HG02938 (cell line): ENCODE measurements around the gene IL2RA.
"Not testable (repeated sequence)": the region's sequence is repeated elsewhere in the genome, so short reads cannot be mapped to it uniquely, and the experiment has no call there.

Experiments used
- ATAC-seq: cut with Tn5 transposase; IDR thresholded peaks from one replicate; pipeline ENCODE4 v1.9.1; 2021; ENCODE audit warnings: mild to moderate bottlenecking, moderate library complexity; ENCODE audit not compliant: unreplicated experiment

IL2RA gene

GRCh38 chr10:6043377-6043776 lies 18.8 kb downstream of the IL2RA start:
- ATAC-seq = not testable (repeated sequence)

- no peak for ATAC-seq
These were observed 22.0 kb downstream of the IL2RA start for GRCh38 chr10:6040205-6040604.

DNA sequence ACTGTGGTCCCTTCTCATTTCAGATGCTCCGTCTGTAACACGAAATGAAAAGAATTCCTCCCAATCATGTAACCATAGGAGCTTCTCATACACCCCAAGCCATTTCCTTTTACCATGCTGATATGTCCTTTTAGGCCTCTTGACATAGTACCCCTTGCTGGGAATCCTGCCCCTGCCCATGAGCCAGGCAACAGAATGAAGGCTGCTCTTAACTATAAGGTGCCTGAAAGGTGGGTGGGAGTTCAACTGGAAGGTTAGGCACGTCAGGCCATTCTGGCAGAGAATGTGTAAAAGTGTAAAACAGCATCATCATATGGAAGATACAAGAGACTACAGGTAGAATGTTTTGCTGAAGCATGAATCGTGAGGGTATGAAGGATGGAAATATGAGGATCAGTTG lies 22.5 kb downstream of the IL2RA start:
- ATAC-seq = no peak

- no peak for ATAC-seq
These were observed 24.0 kb downstream of the IL2RA start for GRCh38 chr10:6038071-6038631.

- no peak for ATAC-seq
These were observed 24.7 kb downstream of the IL2RA start for GRCh38 chr10:6037422-6037821.

DNA sequence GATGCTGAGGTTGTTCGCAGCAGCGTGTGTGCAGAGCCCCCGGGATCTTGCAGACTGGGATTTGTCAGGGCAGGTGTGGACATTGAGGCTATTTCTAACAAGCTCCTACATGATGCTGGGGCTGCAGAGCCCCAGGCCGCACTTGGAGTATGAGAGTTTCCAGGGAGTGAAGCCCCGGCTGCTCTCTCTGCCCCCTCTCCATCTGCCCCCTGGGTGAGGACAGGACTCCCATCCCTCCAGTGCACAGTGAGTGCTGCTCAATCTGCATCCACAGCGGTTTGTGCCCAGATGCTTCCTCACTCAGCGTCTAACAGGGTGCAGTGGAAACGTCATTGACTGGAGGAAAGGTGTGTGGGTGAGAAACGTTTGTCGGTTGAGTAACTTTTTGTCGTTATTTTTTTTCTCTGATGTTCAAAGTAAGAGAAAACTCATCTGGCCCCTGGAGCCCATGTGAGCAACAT lies 25.3 kb downstream of the IL2RA start:
- ATAC-seq = no peak

DNA sequence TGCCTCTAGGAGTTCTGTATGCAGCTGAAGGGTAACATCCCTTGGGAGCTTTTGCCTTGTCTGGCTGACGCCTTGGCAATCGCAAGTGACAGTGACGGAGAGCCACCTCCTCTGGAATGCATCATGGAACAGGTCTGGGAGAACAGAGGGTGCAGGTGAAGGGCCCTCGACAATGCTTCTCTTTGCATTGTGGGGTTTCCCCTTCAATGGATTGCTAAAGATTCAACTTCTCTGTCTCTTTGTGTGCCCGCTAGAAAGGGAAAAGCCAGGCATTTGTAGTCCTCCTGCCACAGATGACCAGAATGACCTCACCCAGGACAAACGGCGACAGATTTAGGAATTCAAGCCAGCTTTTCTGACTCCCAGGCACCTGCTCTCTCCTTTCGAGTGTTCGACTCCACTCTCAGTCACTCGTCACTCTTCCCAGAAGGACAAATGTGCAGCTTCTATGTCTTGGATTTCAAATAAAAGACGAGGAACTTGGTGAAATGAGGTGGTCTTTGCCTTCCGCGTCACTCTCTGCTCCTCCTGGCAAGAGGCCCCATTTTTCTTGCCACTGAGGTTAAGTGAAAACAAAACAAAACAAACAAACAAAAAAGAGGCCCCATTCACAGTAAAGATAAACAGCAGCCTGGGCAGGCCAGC lies 26.1 kb downstream of the IL2RA start:
- ATAC-seq = no peak

DNA sequence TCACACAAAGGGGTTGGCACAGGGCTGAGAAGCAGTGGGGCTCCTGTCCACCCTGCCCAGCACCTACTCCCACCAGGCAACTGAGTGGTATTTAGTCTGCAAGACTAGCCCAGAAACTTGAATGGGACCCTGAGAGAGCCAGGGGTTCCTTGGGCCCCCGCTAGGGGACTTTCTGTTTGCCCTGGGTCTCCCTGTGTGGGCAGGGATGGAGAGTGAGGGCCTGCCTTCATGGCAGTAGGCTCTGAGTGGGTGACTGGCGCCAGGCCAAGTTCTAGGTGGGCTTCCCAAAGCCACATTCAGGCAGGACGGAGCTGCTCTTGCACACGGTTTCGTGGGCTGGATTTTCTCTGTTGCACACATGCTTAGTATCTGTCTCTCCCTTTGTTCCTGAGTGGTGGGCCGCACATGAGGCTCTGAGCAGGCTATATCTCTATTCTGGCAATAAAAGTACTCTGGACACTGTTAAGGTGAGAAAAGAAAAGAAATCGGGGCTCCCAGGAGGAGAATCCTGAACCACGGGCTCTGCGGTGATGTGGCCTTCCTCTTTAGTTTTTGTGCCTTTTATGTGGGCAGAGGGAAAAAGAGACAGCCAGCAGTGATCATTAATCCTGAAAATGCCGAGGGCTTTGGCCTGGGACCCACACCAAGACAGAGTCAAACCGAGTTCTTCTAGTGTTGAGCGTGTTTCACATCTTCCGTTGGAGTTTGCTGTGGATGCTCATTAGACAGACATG lies 26.9 kb downstream of the IL2RA start:
- no peak for ATAC-seq

GRCh38 chr10:6034371-6034770 lies 27.8 kb downstream of the IL2RA start:
- no peak for ATAC-seq

DNA sequence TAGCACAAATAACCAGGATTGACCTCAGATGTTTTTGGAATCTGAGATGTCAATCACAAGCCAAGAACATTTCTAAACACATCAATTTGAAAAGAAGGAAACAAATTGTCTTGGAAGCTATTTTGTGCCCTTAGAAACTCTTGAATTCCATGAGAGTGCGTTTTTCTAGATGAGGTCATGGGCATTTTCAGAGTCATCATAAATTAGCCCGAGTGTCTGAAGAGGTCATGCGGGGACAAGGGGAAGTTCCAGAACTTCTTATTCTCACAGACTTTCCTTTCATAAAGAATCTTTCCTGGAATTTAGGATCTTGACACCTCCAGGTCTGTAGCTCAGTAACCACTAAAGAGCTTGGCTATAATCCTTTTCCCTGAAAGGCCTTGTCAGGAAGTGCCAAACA lies 28.2 kb downstream of the IL2RA start:
- ATAC-seq = no peak

DNA sequence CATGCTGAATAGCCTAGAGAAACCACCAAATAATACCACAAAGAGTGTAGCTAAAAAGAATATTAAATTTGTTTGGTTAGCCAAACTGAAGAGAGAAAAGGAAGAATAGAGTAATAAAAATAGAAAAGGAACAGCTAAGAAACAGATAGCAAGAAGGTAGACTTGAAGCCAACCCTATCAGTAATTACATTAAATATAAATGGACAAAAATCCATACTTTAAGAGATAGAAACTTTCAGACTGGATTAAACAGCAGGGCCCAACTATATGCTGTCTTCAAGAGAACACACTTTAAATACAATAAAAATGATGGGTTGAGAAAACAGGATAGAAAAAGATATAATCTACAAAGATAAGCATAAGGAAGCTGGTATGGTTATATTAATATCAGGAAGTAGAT lies 31.2 kb downstream of the IL2RA start:
- ATAC-seq = no peak

DNA sequence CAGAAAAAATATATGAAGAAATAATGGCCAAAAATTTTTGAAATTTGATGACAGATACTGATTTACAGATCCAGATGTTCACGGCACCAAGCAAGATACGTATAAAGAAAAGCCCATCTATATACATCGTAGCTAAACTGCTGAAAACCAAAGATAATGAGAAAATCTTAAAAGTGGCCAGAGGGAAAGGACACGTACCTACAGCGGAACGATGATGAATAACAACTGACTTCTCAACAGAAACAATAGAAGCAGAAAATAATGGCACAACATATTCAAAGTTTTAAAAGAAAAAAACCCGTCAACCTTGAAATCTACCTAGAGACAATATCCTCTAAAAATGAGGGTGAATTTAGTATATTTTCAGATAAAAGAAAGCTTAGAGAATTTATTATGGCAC lies 31.9 kb downstream of the IL2RA start:
- ATAC-seq = no peak

DNA sequence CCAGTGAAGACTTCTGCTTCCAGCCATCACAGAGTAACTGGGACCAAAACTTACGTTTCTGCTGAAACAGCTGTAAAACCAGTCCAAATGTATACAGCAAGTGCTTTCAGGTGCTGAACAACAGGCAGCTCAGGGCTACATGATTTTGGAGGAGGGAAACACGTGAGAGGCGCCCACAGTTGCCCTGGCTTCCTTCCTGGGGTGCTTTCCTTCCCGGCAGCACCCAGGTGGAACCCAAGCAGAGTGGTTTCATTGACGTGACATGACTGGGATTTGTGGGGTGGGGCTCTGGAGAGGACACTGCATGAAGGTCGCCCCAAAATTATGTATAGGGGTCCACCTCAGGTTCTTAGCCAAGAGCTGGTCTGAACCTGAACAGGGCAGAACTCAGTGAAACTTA lies 34.2 kb downstream of the IL2RA start:
- ATAC-seq = no peak

DNA sequence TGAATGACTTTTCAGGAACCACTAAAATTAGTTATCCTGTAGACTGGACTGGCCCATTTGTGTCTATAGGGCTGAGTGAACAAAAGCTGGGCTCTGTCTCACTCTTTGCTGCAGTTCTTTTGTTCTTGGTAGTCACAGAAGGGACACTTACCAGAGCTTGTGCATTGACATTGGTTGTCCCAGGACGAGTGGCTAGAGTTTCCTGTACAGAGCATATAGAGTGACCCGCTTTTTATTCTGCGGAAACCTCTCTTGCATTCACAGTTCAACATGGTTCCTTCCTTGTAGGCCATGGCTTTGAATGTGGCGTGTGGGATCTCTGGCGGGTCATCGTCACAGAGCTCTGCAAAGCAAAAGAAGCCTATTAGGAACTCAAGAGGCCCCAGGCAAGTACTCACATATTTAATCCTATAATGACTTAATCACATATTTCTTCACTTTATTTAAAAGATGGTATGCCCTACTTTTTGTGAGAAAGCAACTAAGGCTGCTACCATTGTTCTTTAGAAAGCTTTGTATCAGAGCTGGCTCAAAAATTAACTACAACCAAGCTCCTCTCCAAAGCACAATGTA lies 36.4 kb downstream of the IL2RA start:
- no peak for ATAC-seq

DNA sequence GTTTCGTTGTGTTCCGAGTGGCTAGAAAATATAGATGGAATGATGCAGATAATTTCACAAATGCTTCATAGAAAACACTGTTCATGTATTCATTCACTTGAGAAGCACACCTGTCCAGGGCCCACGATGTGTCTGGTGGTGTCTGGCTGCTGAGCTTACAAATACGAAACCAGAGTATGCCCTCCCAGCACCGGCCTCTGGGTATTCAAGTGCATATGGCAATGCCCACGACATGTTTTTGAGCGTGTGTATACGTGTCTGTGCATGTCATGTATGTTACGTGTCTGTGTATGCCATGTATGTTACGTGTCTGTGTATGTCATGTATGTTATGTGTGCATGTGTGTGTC lies 37.9 kb downstream of the IL2RA start:
- ATAC-seq = no peak

DNA sequence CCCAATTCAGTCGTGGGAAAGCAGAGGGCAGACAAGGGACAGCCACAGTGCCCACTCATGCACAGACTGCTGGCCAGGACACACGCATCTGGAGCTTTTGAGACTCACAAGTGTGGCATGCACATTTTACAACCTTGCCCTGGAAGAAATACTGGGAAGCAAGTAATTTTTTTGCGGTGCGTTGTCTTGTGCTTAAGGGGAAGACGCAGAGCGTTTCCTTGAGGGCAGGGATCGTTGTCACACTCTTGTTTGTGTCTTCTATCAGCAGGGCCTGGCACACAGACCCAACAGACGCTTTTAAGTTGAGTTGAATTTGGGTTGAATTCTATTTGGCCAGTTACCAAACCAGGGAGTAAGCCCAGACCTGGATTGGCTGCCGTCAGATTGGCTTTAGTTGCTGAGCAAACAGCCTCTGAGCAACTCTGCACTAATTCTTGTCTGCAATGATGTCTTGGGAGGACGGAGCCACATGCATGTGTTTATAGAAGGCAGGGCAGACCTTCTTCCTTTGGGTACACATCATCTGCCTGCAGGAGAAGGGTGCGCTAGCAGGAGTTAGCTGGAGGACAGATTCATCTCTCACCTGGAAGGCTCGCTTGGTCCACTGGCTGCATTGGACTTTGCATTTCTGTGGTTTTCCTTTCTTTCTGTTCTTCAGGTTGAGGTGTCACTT lies 38.4 kb downstream of the IL2RA start:
- no peak for ATAC-seq

GRCh38 chr10:6022660-6023059 lies 39.5 kb downstream of the IL2RA start:
- no peak for ATAC-seq

DNA sequence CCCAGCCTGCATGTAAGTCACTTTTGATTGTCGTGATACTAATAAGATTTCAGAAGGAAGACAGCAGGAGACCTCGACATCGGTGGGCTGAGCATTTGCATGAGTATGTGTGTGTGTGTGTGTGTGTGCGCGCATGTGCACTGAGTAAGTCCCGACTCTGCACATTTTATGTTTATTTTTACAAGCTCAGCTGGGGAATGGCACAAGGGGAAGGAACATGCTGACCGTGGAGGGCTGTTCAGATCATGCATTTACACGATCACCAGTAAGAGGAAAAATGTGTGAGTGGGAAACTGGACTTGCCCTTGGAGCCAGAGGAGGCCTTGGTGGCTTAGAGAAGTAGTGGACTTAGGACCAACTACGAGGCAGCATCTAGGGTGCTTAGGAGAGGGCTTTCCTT lies 41.3 kb downstream of the IL2RA start:
- ATAC-seq = no peak

- ATAC-seq = no peak
These were observed 42.4 kb downstream of the IL2RA start for GRCh38 chr10:6019796-6020195.

GRCh38 chr10:6019010-6019782 lies 43.0 kb downstream of the IL2RA start:
- ATAC-seq = no peak

GRCh38 chr10:6018422-6018821 lies 43.7 kb downstream of the IL2RA start:
- ATAC-seq = no peak
